ENCODE measurements around the gene HACD4. TPM values are rescaled to one million over a fixed set of nuclear protein-coding genes. Genes with fewer than 3 reads are reported as not detected.

HACD4 gene
- total and polyA plus RNA-seq, 2 donors (not counting 3 experiments of a cell fraction or from before 2014, with no cell fraction given), result 1.3 to 1.4 TPM

- intact Hi-C loops (cut with micrococcal nuclease) (no loop called here), dilution Hi-C loops (cut with MboI; ENCODE audit: extremely low pct_ligation_motif_present, low sequenced_read_pairs) (no loop called here)
- peaks cover 2 to 10% of the 10 kb centered on the region in 2 experiments for H3K36me3 ChIP-seq (ENCODE audit: control insufficient read depth in 2 of 2, extremely low read depth in 1 of 2, insufficient read depth in 2 of 2, low read length in 2 of 2)
- H3K27me3 ChIP-seq (ENCODE audit: control insufficient read depth in 2 of 2, insufficient read depth in 2 of 2, low read length in 2 of 2), result no peaks in the 10 kb centered on the region
- H3K9me3 ChIP-seq (replicated peaks; ENCODE audit: control insufficient read depth, insufficient read depth, low read length), result no peaks in the 10 kb centered on the region
- ChIA-PET POLR2A (no interaction called here), CTCF (interaction anchor here (1.7 kb wide), 1 partner anchor 46 kb away, joined by 4 read pairs; no protein-coding TSS in a partner anchor)
- DNase-seq (ENCODE audit: low read depth, low spot score), result no peak
- H3K9ac ChIP-seq (replicated peaks; ENCODE audit: extremely low read depth, insufficient read depth, low read length), result no peak overlapping the region
- H4K20me1 ChIP-seq (replicated peaks; ENCODE audit: control insufficient read depth, extremely low read depth, insufficient read depth, low read length), result no peaks in the 10 kb centered on the region
- no peak overlapping the region for H3K27ac ChIP-seq (ENCODE audit: insufficient read depth, low read depth, low read length)
- BruUV-seq (replicated peaks), result no TSS peak
- H3K4me3 ChIP-seq (replicated peaks in 1 of 3; ENCODE audit: insufficient read depth in 1 of 3, low read depth in 1 of 3, low read length in 3 of 3), result no peak overlapping the region
- TF ChIP-seq FOS (IDR thresholded peaks at IDR 0.05; ENCODE audit: borderline replicate concordance, insufficient read depth, low read length) (no peak), POLR2A (IDR thresholded peaks at IDR 0.05; ENCODE audit: low read depth, low read length) (no peak), MYC (IDR thresholded peaks at IDR 0.05; ENCODE audit: low read depth, low read length) (no peak), POLR2AphosphoS5 (IDR thresholded peaks at IDR 0.05; ENCODE audit: insufficient read depth, low read depth, low read length) (no peak), MAX (IDR thresholded peaks at IDR 0.05; ENCODE audit: insufficient read depth, insufficient read length) (no peak), EZH2 (IDR thresholded peaks at IDR 0.05; ENCODE audit: borderline replicate concordance, low read depth, low read length, severe bottlenecking) (no peak), GATA2 (IDR thresholded peaks at IDR 0.05; ENCODE audit: insufficient read depth, insufficient read length, low read depth, low read length) (no peak), JUN (IDR thresholded peaks at IDR 0.05; ENCODE audit: borderline replicate concordance, insufficient read depth, insufficient read length, low read depth) (no peak), CTCF (IDR thresholded peaks at IDR 0.05; ENCODE audit: extremely low read depth in 1 of 2, insufficient read depth in 1 of 2, low read depth in 1 of 2, low read length in 2 of 2) (no peak)
- H3K4me1 ChIP-seq (ENCODE audit: control insufficient read depth, extremely low read depth, insufficient read depth, low read length), result no peaks in the 10 kb centered on the region
- FAIRE-seq, result no peak
- H3K4me2 ChIP-seq (ENCODE audit: insufficient read depth, low read length), result no peak overlapping the region
- H2AFZ ChIP-seq (ENCODE audit: low read depth, low read length), result no peak overlapping the region
- H3K79me2 ChIP-seq (ENCODE audit: control insufficient read depth, insufficient read depth, low read length), result no peaks in the 10 kb centered on the region
- H3K9me1 ChIP-seq (replicated peaks; ENCODE audit: control insufficient read depth, extremely low read depth, insufficient read depth, low read length), result no peaks in the 10 kb centered on the region
Measured at GRCh38 chr9:20987521-20987920, 43.9 kb downstream of the HACD4 start.
